Measurements from ENCODE around the gene TOMM5. TPM values are rescaled to one million over a fixed set of nuclear protein-coding genes. Genes with fewer than 3 reads are reported as not detected.

Gene TOMM5
- total and polyA plus RNA-seq, 3 donors from 2014 or later = 96.5 to 126 (median 113) TPM

DNA sequence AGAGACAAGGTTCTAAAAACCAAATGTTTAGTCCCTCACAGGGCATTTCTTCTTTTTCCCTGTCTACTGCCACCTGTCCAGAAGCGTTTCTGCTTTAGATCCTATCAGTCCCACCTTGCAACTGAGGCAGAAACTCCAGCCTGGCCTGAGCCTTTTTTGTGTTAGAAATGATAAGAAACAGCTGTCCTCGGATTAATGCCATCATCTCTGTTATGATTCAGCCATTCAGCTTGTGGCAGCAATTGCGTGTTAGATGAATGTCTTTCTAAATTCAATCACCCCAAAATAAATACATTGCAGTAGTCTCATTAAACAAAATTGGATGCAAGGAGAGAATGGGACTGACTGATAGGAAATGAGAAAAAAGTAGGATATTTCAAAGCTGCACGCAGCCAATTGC, 30.1 kb upstream of the TOMM5 start:
- H3K27ac ChIP-seq = no peak overlapping the region
- H3K27me3 ChIP-seq = no peaks in the 10 kb centered on the region
- no peaks in the 10 kb centered on the region for H3K36me3 ChIP-seq (ENCODE audit: low read depth, missing control alignments)
- TF ChIP-seq, protein P1, sequence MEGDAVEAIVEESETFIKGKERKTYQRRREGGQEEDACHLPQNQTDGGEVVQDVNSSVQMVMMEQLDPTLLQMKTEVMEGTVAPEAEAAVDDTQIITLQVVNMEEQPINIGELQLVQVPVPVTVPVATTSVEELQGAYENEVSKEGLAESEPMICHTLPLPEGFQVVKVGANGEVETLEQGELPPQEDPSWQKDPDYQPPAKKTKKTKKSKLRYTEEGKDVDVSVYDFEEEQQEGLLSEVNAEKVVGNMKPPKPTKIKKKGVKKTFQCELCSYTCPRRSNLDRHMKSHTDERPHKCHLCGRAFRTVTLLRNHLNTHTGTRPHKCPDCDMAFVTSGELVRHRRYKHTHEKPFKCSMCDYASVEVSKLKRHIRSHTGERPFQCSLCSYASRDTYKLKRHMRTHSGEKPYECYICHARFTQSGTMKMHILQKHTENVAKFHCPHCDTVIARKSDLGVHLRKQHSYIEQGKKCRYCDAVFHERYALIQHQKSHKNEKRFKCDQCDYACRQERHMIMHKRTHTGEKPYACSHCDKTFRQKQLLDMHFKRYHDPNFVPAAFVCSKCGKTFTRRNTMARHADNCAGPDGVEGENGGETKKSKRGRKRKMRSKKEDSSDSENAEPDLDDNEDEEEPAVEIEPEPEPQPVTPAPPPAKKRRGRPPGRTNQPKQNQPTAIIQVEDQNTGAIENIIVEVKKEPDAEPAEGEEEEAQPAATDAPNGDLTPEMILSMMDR (IDR thresholded peaks at IDR 0.05) = no peak
- TF ChIP-seq POLR2A (IDR thresholded peaks at IDR 0.05) = no peak
- intact Hi-C loops (cut with DNase I; ENCODE audit: low total_unique reads) = no loop called here
- H3K4me3 ChIP-seq = no peak overlapping the region
- DNase-seq = no peak
- H3K4me1 ChIP-seq = no peaks in the 10 kb centered on the region
- 83 to 84% methylated on average over 4 of the region's 4 CpGs for WGBS, 2 donors
- no peaks in the 10 kb centered on the region for H3K9me3 ChIP-seq

DNA sequence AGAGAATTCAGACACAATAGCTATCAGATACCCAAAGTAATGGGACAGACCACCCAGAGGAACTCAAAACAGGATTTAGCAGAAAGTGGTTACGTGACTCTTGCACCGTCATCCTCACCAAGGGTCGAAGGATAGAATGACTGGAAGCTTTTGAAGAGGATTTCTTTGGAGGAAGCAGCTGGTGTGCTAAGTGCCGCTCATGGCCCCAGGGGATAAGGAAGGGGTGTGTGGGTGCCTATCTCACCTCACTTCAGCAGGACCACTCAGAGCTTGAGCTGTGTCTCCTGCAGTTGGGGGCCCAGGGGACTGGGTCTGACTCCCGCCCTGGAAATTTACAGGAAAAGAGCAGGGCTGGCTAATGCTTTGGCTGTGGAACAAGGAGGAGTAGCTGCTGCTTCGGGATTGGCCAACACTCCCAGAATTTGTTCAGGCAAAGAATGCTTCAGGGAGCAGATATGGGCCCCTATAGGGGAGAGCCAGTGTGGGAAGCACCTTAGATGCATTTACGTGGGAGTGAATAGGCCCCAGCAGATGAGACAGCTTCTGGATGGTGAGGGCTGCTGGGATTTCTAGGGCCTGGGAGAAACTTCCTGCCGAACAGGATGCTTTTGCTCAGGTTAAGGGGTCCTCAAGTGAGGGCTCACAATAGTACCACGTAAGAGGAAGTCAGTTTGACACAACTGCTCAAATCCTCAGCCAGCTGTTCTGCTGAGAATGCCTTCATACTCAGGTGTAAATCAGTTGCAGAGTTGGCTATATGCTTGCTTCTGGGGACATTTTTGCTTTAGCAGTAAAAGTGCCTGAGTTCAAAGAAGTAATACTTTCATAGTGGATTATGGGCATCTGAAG, 29.1 kb upstream of the TOMM5 start:
- WGBS, 2 donors = 58 to 61% methylated on average over 9 of the region's 9 CpGs
- H3K9me3 ChIP-seq = no peaks in the 10 kb centered on the region
- no peaks in the 10 kb centered on the region for H3K36me3 ChIP-seq (ENCODE audit: low read depth, missing control alignments)
- intact Hi-C loops (cut with DNase I; ENCODE audit: low total_unique reads) = no loop called here
- H3K27me3 ChIP-seq = no peaks in the 10 kb centered on the region
- no peak for DNase-seq
- no peak overlapping the region for H3K27ac ChIP-seq
- H3K4me3 ChIP-seq = no peak overlapping the region
- TF ChIP-seq, protein P1 (IDR thresholded peaks at IDR 0.05) = no peak
- no peak for TF ChIP-seq POLR2A (IDR thresholded peaks at IDR 0.05)
- H3K4me1 ChIP-seq = no peaks in the 10 kb centered on the region

DNA sequence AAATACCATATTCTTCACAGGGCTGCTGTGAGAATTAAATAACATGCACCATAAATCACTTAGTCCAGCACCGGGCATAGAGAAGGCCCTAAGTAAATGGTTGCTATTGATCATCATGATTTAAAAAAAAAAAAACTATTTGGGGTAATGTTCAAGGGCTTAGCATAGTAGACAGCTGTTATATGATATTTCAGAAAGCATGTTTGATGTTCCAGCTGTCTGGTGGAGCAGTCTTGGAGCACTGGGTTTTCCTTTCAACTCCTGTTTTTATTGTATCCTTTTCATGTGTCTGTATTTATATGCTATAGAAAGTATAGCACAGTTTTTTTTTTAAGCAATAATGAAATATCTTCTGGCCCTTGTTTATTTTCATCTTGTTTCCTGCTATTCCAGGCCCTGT, 28.0 kb upstream of the TOMM5 start:
- no peaks in the 10 kb centered on the region for H3K9me3 ChIP-seq
- no peak for DNase-seq
- WGBS, 2 donors = 73 to 76% methylated on average over 1 of the region's 1 CpG
- no peaks in the 10 kb centered on the region for H3K4me1 ChIP-seq
- intact Hi-C loops (cut with DNase I; ENCODE audit: low total_unique reads) = no loop called here
- no peak overlapping the region for H3K27ac ChIP-seq
- H3K36me3 ChIP-seq (ENCODE audit: low read depth, missing control alignments) = no peaks in the 10 kb centered on the region
- no peaks in the 10 kb centered on the region for H3K27me3 ChIP-seq
- TF ChIP-seq, protein P1 (IDR thresholded peaks at IDR 0.05) = no peak
- no peak for TF ChIP-seq POLR2A (IDR thresholded peaks at IDR 0.05)
- no peak overlapping the region for H3K4me3 ChIP-seq

GRCh38 chr9:37619806-37620205, 27.4 kb upstream of the TOMM5 start:
- Histone ChIP-seq H3K36me3 (ENCODE audit: low read depth, missing control alignments) (no peaks in the 10 kb centered on the region), H3K27ac (no peak overlapping the region), H3K9me3 (no peaks in the 10 kb centered on the region), H3K4me1 (no peaks in the 10 kb centered on the region), H3K4me3 (no peak overlapping the region), H3K27me3 (no peaks in the 10 kb centered on the region)
- WGBS, 2 donors = 52 to 62% methylated on average over 3 of the region's 3 CpGs
- intact Hi-C loops (cut with DNase I; ENCODE audit: low total_unique reads) = no loop called here
- TF ChIP-seq, protein P1 (IDR thresholded peaks at IDR 0.05) = no peak
- TF ChIP-seq POLR2A (IDR thresholded peaks at IDR 0.05) = no peak
- no peak for DNase-seq

GRCh38 chr9:37618817-37619216, 26.4 kb upstream of the TOMM5 start:
- intact Hi-C loops (cut with DNase I; ENCODE audit: low total_unique reads) = no loop called here
- Histone ChIP-seq H3K27me3 (no peaks in the 10 kb centered on the region), H3K4me1 (no peaks in the 10 kb centered on the region), H3K36me3 (ENCODE audit: low read depth, missing control alignments) (no peaks in the 10 kb centered on the region), H3K9me3 (no peaks in the 10 kb centered on the region), H3K27ac (no peak overlapping the region), H3K4me3 (no peak overlapping the region)
- WGBS, 2 donors = 83 to 92% methylated on average over 4 of the region's 4 CpGs
- DNase-seq = no peak
- TF ChIP-seq, protein P1 (IDR thresholded peaks at IDR 0.05) = no peak
- TF ChIP-seq POLR2A (IDR thresholded peaks at IDR 0.05) = no peak

All from testis (tissue), 3 donors.